PC-9 (cell line): ENCODE measurements around the gene CNTF.

Experiments used
- EZH2 ChIP-seq: fragments of 200-600 bp; sonication (generic); IDR thresholded peaks from 2 replicates; pipeline ENCODE4 v1.8.0; 2017; ENCODE audit warnings: antibody characterized with exemption, low read depth
- TF ChIP-seq, protein P1 (sequence below): fragments of 200-600 bp; sonication (generic); conservative IDR thresholded peaks from 2 replicates; pipeline ENCODE4 v1.6.1; 2017; ENCODE audit warnings: mixed run types, antibody characterized with exemption, mild to moderate bottlenecking, moderate library complexity

DNA sequence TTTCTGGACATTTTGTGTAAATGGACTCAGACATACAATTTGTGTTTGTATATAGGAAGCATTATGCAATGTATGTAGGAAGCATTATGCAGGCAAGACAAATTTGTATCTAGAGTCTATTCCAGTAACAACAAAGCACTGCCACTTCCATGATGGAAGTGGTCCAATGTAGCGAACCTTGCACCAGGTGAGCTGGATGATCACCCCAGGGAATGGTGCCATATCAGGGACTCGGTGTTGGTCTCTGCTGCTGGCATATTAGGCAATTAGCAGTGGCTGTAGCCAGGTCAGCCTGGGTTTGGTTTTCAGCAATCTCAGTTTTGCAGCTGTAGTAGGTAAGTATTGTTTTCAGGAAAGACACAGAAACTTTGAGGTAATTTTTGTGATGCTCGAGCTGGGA, 30.8 kb upstream of the CNTF start:
- TF ChIP-seq EZH2, result no peak
- TF ChIP-seq, protein P1, sequence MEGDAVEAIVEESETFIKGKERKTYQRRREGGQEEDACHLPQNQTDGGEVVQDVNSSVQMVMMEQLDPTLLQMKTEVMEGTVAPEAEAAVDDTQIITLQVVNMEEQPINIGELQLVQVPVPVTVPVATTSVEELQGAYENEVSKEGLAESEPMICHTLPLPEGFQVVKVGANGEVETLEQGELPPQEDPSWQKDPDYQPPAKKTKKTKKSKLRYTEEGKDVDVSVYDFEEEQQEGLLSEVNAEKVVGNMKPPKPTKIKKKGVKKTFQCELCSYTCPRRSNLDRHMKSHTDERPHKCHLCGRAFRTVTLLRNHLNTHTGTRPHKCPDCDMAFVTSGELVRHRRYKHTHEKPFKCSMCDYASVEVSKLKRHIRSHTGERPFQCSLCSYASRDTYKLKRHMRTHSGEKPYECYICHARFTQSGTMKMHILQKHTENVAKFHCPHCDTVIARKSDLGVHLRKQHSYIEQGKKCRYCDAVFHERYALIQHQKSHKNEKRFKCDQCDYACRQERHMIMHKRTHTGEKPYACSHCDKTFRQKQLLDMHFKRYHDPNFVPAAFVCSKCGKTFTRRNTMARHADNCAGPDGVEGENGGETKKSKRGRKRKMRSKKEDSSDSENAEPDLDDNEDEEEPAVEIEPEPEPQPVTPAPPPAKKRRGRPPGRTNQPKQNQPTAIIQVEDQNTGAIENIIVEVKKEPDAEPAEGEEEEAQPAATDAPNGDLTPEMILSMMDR, result no peak
